Stimulated activated CD8-positive, alpha-beta memory T cell treated with anti-CD3 and anti-CD28 coated beads, Interleukin-4, amount 100 ng/mL, for 24 hours (primary cell): ENCODE results near the gene HIP1R.
A peak's percentile ranks its signal among the peaks of the same experiment; 100 is the strongest.

Source experiments
- DNase-seq: peaks from one replicate; pipeline ENCODE4 v3.0.0-alpha.2; 2020; ENCODE audit warnings: low read depth

HIP1R gene

DNA sequence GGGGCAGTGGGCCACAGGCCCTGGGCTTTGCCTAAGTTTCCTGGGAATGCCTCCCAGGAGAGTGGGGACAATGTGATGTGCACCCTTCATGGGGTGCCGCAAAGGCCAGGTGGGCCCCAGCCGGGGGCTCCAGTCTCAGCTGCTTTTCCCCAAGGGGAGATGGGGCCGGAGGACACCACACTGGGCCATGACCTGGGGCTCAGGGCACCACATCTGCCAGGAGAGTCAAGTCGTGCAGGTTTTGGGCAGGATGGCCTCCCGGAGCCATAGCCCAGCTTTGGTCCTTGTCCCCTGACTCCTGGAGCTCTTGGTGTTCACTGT is 12.2 kb downstream of the HIP1R start:
- DNase-seq, result no peak

DNA sequence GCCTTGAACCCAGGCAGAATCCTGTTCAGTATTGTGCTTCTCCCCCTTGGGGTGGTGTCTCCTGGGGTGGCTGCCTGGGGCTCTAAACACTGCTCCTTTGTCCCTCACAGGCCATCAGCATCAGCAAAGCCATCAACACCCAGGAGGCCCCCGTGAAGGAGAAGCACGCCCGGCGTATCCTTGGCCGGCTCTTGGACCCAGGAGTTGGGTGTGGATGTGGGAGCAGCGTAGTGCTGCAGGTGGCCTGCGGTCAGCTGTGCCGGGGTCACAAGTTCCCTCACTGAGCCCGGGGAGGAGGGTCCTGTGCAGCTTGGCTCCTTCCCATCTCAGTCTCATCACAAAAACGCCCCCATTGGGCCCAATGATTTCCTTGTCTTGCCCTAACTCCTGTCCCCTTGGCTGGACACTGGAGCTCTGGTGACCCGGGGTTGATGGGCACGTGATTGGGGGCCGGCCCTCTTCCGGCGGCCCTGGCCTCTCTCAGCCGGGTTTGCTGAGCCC is 12.7 kb downstream of the HIP1R start:
- no peak for DNase-seq

DNA sequence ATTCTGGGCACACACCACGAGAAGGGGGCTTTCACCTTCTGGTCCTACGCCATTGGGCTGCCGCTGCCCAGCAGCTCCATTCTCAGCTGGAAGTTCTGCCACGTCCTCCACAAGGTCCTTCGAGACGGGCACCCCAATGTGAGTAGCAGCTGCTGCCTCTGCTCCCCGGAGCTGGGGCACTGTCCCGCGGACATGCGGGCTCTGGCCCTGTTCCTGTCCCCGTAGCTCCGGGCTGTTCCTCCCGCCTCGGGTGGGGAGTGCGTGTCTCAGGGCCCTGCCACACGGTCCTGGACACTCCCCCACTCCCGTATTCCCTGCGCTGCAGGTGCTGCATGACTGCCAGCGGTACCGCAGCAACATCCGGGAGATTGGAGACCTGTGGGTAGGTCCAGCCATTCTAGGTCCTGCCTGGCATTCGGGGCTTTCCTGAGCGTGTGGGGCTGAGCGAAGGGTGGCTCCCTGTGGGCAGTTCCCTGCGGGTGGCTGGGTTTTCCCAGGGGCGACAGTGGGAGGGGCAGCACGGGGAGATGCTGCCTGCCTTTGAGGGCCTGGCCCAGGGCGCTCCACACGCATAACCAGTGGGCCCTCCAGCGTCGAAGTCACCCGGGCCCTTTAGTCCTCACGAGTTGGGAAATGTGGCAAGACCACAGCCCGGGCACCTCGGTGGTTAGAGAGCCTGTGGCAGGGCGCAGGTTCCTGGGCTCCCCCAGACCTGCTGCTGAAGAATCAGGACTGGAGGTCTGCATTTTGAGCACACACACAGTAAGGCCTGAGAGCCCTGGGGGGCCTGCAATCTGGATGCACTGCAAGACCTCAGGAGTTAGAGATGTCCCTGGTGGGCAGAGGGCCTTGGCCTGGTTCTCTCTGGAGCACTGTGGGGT is 13.5 kb downstream of the HIP1R start:
- DNase-seq, result no peak

DNA sequence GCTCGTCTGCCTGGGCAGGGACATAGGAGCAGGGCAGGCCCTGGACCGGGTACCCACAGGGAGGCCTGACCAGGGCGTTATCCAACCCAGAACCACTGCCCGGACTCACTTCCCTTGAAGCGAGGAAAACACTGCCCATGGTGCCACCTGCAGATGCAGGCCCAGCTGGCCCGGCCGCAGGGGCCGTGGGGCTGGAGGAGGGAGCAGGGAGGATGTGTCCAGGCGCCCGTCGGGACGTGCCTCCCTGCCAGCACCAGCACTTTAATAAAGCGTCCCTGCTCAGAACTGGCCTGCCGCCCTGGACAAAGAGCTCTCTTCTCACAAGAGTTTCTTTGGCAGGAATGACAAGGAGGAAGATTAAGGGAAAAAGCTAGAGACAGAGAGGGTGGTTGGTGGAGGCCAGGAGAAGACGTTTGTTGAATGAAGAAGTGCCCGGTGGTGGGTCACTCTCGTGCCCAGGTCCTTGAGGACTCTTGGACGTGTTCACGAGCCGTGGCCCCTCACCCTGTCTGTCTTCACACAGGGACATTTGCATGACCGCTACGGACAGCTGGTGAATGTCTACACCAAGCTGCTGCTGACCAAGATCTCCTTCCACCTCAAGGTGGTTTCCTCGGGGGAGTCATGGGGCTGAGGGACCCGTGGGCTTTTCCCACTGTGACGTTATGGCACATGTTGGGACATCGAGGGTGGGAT is 14.2 kb downstream of the HIP1R start:
- DNase-seq, result no peak

DNA sequence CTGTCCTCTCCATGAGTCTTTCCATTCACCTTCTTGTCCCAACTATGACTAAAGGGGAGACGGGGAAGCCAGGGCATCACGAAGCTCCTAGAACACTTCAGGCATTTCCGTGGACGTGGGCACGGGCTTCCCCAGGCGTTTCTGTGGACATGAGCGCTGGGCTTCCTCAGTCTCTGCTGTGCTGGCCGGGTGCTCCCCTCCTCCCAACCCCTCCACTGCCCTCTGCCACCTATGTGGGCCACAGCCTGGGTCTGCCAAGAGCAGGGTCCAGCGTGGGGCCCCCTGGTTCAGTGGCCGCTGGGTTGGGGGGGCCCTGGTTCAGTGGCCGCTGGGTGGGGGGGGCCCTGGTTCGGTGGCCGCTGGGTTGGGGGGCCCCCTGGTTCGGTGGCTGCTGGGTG is 14.8 kb downstream of the HIP1R start:
- DNase-seq, result no peak

DNA sequence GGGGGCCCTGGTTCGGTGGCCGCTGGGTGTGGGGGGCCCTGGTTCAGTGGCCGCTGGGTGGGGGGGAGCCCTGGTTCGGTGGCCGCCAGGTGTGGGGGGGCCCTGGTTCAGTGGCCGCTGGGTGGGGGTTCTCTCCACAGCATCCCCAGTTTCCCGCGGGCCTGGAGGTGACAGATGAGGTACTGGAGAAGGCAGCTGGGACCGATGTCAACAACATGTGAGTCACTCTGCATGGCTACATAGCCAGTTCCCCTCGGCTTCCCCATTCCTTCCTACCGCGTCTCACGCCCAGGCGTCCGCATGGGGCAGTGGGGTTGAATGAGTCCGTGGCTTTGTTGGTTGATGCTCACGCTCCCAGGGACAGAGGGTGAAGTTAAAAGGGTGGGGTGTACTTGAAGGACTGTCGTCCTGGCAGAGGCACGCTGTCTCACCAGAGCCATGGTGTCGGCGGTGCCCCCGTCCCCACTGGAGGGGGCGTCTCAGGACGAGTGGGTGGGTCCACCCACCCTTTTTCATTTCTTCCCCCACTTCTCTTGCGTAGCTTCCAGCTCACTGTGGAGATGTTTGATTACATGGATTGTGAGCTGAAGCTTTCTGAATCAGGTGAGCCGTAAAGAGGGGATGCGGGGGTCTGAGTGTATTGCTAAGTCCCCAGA is 15.6 kb downstream of the HIP1R start:
- no peak for DNase-seq

DNA sequence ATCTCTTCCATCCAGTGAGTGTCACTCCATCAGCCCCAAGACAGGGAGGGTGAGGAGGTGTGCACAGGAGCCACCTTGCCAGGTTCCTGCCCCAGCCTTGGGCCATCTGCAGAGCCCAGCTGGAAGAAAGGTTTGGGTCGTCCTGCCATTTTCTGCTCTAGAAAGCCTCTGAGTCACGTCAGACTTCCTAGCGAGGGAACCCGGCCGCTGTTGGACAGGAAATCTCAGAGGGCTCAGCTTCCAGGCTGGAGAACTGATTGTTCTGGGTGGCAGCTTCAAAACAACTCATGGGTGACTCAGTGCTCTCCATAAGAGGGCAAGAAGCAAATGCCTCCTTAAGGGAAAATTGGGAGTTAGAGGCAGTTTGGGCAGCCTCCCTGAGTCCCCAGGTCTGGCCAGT is 16.6 kb downstream of the HIP1R start:
- DNase-seq, result no peak

DNA sequence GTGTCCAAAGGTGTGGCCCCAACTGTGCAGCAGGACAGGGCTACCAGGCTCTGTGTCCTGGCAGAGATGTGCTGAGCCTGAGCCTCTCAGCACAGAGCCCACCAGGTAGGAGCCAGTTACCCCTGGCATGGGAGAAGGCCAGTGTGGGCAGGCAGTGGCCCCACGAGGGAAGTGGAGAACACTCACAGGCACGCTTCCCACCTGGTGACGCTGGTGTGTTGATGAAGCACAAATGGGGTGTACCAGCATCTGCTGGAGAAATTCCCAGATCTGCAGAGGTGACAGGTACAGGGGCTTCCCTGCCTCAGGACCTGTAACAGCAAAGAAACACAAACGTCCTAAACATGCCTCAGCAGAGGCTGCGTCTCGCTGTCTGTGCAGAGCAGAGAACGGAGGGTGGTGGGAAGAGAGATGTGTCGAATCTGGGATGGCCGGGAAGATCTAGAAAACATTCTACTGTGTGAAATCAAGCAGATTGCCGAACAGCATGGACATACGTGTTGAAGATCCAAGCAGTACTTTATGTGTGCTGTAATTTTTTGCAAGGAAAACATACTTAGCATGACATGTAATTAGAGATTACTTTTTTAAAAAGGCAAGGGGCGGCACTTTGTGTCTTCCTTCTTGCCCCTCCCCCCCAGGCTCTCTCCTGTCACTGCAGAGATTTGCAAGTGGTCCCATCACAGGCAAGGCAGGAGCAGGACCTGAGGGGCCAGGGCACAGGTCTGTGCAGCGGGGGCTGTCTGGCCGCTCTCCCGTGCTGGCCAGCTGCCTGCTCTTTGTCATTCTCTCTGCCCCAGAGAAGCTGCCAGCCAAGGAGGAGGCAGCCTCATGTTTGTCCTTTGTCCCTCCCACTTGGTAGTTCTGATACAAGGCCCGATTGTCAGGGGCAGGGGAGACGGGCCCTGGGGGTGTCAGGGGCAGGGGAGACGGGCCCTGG is 17.3 kb downstream of the HIP1R start:
- no peak for DNase-seq

DNA sequence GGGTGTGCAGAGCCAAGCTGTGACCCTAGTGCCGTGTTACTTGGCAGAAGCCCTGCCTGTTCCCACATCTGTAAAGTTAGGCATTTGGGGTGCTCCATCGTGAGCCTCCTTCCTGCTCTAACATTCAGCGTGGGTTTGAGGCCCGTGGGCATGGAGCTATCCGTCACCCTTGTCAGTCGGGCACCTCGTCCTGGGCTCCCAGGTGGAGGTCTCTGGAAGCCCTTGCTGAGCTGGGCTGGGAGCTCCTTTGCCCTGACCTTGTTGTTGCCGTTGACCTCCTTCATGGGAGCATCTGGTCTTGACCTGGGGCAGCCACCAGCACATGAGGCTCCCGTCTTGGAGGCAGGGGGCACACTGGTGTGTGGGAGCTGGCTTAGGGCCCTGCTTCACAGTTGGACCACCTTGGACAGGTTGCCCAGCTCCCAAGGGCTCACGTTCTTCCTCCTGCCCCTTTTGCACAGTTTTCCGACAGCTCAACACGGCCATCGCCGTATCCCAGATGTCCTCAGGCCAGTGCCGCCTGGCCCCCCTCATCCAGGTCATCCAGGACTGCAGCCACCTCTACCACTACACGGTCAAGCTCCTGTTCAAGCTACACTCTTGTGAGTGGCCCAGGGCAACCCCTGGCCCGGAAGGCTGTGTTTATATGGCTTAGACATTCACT is 18.5 kb downstream of the HIP1R start:
- DNase-seq, result no peak

DNA sequence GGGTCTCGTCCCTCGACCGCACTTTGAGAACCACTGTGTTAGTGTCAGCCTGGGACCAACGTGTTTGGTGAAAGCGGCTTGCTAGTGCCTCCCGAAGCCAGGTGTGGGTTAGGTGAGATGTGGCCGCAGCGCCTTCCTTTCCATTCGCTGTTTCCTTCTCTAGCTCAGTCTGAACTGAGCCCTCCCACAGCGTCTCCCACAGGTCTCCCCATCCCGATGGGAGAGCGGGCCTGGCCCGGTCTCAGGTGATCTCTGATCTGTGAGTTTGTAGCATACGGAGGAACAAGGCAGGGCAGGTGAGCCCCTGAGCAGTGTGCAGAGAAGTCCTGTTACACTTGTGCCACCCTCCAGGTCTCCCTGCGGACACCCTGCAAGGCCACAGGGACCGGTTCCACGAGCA is 19.3 kb downstream of the HIP1R start:
- DNase-seq, result no peak

DNA sequence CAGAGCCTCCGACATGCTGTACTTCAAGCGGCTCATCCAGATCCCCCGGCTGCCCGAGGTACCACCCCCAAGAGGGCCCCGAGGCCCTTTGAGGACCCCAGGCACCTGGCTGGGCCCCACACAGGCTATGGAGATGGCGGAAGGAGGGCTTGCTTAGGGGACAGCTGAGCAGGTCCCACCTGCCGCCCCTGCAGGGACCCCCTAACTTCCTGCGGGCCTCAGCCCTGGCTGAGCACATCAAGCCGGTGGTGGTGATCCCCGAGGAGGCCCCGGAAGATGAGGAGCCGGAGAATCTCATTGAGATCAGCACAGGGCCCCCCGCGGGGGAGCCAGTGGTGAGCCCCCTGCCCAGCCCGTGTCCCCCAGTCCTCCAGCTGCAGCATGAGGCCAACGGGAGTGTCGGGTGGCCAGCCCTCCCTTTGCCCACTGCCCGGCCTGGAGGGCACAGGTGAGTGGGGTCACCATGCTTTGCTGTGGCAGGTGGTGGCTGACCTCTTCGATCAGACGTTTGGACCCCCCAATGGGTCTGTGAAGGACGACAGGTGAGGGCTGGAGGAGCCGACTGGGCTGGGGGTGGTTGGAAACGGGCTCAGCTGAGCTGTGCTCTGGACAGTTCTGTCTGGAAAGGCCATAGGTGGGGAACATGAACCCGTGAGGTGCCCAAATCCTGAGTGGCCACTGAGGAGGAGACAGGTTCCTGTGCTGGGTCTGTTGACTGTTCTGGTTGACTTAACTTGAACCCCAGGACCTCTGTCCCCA is 20.0 kb downstream of the HIP1R start:
- DNase-seq, result no peak

DNA sequence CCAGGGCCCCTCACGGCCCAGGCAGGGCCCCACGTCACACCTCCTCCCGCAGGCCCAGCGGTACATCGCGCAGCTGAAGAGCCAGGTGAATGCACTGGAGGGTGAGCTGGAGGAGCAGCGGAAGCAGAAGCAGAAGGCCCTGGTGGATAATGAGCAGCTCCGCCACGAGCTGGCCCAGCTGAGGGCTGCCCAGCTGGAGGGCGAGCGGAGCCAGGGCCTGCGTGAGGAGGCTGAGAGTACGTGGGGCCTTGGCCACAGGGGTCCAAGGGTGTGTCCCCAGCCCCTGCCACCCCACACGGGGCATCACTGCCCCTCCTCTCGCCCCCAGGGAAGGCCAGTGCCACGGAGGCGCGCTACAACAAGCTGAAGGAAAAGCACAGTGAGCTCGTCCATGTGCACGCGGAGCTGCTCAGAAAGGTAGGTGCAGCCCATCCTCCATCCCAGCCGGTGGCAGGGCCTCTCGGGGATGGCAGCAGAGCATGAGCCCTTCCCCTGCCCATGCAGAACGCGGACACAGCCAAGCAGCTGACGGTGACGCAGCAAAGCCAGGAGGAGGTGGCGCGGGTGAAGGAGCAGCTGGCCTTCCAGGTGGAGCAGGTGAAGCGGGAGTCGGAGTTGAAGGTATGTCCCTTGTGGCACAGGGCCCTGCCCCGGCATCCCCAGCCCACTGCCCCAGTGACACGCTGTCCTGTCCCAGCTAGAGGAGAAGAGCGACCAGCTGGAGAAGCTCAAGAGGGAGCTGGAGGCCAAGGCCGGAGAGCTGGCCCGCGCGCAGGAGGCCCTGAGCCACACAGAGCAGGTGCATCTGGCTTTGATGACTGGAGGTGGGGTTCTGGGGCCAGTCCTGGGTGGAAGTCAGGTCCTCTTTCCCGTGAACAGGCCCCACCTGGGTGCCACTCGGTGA is 20.9 kb downstream of the HIP1R start:
- no peak for DNase-seq

DNA sequence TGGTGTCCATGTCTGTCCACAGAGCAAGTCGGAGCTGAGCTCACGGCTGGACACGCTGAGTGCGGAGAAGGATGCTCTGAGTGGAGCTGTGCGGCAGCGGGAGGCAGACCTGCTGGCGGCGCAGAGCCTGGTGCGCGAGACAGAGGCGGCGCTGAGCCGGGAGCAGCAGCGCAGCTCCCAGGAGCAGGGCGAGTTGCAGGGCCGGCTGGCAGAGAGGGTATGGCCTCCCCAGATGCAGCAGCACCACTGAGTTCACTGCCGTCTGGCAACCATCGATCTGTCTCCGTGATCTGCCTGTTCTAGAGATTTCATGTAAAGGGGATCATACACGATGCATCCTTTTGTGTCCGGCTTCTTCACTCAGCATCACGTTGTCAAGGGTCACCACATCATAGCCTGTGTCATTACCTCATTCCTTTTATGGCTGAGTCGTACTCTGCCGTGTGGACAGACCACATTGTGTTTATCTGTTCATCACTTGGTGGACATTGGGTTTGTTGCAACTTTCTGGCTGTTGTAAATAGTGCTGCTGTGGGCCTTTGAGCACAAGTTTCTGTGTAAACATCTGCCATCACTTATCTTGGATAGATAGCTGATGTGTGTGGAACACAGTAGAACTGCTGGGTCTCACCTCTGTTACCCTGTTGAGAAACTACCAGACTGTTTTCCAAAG is 21.9 kb downstream of the HIP1R start:
- no peak for DNase-seq

DNA sequence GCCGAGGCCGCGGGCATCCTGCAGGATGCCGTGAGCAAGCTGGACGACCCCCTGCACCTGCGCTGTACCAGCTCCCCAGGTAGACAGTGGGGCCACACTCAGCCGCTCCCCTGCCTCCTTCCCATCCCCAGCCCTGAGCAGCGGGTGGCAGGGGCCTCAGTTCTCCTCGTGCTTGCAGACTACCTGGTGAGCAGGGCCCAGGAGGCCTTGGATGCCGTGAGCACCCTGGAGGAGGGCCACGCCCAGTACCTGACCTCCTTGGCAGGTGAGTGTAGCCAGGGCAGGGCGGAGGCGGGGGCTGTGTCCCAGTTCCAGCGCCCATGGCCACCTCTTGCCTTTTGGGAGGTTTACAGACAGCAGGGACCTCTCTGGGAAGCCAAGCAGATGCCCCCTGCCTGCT is 22.9 kb downstream of the HIP1R start:
- no peak for DNase-seq

DNA sequence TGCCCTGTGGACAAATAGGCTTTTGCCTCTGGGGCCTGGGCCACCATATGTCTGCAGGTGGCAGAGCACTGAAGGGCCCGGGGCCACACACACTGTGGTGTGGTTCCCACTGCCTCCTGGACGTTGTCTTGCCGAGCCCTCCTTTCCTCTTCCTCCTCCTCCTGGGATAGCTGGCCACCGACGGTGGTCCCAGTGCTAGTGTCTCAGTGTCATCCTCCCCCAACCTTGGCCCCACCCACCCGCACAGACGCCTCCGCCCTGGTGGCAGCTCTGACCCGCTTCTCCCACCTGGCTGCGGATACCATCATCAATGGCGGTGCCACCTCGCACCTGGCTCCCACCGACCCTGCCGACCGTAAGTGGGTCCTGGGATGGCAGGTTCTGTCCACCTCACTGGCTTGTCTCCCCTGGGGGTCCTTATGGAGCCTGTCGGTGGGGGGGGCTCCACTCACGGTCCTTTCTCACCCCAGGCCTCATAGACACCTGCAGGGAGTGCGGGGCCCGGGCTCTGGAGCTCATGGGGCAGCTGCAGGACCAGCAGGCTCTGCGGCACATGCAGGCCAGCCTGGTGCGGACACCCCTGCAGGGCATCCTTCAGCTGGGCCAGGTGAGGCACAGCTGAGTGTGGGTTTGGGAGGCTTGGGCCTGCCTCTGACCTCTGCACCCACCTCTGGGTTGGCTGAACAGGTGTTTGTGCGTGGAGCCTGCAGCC is 23.5 kb downstream of the HIP1R start:
- DNase-seq, result no peak

DNA sequence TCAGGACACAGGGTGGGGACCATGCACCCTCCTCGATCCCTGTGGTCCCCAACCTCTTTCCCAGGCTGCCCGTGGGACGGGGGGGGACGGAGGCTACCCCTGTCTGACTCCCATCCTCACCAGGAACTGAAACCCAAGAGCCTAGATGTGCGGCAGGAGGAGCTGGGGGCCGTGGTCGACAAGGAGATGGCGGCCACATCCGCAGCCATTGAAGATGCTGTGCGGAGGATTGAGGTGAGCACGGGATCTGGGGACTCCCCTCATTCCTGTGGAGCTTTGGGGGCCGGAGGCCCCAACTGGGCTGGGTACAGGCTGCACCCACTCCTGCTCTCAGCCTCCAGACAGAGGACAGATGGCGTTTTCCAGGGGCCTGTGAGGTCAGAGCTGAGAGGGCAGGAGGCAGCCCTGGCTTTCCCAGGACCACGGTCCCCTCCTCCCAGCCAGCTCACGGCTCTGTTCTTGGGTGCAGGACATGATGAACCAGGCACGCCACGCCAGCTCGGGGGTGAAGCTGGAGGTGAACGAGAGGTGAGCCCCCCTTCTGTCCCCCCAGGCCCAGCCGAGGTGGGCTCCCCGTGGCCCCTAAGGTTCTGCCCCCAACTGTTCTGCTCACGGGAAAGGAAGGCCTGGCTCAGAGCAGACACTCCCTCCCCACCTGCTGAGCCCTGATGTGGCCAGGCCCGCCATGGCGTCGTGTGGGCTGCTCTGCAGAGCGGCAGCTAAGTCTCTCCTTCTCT is 24.2 kb downstream of the HIP1R start:
- DNase-seq, result no peak

DNA sequence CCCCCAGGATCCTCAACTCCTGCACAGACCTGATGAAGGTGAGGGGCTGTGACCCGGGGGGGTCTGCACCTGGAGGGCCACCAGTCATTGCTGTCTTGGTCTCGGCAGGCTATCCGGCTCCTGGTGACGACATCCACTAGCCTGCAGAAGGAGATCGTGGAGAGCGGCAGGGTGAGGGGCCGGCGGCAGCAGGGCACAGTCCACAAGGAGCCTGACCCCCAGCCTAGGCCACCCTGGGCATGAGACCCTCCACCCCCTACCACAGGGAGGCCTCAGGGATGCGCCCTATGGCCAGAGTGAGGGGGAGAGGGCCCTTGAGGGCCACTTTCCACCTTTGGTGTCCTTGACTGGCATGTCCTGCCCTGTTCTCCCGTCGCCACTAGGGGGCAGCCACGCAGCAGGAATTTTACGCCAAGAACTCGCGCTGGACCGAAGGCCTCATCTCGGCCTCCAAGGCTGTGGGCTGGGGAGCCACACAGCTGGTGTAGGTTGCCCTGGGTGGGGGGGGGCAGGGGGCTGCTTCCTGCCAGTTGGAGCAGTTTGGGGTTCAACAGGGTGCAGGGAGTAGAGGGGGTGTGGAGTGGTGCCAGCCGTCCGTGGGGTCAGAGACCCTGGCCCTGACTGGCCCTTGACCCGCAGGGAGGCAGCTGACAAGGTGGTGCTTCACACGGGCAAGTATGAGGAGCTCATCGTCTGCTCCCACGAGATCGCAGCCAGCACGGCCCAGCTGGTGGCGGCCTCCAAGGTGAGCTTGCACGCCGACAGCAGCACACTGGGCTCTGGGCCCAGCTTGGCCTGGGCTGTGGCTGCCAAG is 25.0 kb downstream of the HIP1R start:
- peak; percentile 75 for DNase-seq
